Measurements from ENCODE around the gene STAG1.
"Not testable (repeated sequence)": the region's sequence is repeated elsewhere in the genome, so short reads cannot be mapped to it uniquely, and the experiment has no call there.

The STAG1 gene

DNA sequence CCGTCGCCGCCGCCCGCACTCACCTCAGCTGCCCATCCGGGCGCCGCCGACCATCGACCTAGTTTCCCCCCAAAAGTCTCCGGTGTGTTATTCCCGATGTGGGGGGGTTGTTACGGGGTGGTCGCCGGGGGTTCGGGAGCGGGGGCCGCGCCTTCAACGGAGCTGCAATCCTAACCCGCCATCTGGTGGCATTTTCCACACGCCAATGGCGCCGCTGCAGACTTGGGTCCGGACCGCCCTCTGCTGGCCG lies at the start of gene STAG1:
Gene STAG1, minus strand, starts transcription at position 207 of the 250 bp plus-strand sequence. CDS start 121,480 bp downstream, outside the sequence.
- H3K9me2 ChIP-seq (replicated peaks; ENCODE audit: low read depth, low read length) = no peaks in the 10 kb centered on the region
- H4K20me1 ChIP-seq (ENCODE audit: insufficient read depth, low read length, poor library complexity, severe bottlenecking) = no peaks in the 10 kb centered on the region
- H3K79me2 ChIP-seq (ENCODE audit: insufficient read depth, low read length) = peaks cover 56% of the 10 kb centered on the region
- H3K36me3 ChIP-seq (ENCODE audit: insufficient read depth, low read length) = no peaks in the 10 kb centered on the region
- peak within 1 kb of the TSS; percentile 87 for H3K4me3 ChIP-seq (ENCODE audit: low read length, poor library complexity, severe bottlenecking)
- TF ChIP-seq, protein P1, sequence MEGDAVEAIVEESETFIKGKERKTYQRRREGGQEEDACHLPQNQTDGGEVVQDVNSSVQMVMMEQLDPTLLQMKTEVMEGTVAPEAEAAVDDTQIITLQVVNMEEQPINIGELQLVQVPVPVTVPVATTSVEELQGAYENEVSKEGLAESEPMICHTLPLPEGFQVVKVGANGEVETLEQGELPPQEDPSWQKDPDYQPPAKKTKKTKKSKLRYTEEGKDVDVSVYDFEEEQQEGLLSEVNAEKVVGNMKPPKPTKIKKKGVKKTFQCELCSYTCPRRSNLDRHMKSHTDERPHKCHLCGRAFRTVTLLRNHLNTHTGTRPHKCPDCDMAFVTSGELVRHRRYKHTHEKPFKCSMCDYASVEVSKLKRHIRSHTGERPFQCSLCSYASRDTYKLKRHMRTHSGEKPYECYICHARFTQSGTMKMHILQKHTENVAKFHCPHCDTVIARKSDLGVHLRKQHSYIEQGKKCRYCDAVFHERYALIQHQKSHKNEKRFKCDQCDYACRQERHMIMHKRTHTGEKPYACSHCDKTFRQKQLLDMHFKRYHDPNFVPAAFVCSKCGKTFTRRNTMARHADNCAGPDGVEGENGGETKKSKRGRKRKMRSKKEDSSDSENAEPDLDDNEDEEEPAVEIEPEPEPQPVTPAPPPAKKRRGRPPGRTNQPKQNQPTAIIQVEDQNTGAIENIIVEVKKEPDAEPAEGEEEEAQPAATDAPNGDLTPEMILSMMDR (conservative IDR thresholded peaks at IDR 0.05; ENCODE audit: low read length) = peak; percentile 80
- no peak for TF ChIP-seq EZH2phosphoT487 (IDR thresholded peaks at IDR 0.05; ENCODE audit: borderline replicate concordance)
- H3K9ac ChIP-seq (ENCODE audit: low read depth, low read length, poor library complexity, severe bottlenecking) = peak within 1 kb of the TSS; percentile 96
- peaks cover 2% of the 10 kb centered on the region; the same call in 1 of the 2 replicates for H3F3A ChIP-seq (ENCODE audit: low read depth)
- no peaks in the 10 kb centered on the region for H3K27me3 ChIP-seq (ENCODE audit: insufficient read depth, low read length, poor library complexity, severe bottlenecking)
- no peaks in the 10 kb centered on the region for H3K9me3 ChIP-seq (ENCODE audit: insufficient read depth, low read depth, low read length)
- peak within 1 kb of the TSS; percentile 90 for H2AFZ ChIP-seq (ENCODE audit: low read length)
- H3K4me1 ChIP-seq (ENCODE audit: insufficient read depth, low read length, poor library complexity, severe bottlenecking) = peaks cover 46% of the 10 kb centered on the region
- peak within 1 kb of the TSS; percentile 89 for H3K4me2 ChIP-seq (ENCODE audit: low read depth, low read length, poor library complexity, severe bottlenecking)

GRCh38 chr3:136801146-136801545 lies 49.0 kb upstream of the STAG1 start:
- not testable (repeated sequence) for H3K4me1 ChIP-seq (ENCODE audit: insufficient read depth, low read length, poor library complexity, severe bottlenecking); H4K20me1 ChIP-seq (ENCODE audit: insufficient read depth, low read length, poor library complexity, severe bottlenecking); H3K9ac ChIP-seq (ENCODE audit: low read depth, low read length, poor library complexity, severe bottlenecking); H3K4me3 ChIP-seq (ENCODE audit: low read length, poor library complexity, severe bottlenecking); H2AFZ ChIP-seq (ENCODE audit: low read length); H3K27me3 ChIP-seq (ENCODE audit: insufficient read depth, low read length, poor library complexity, severe bottlenecking); H3K36me3 ChIP-seq (ENCODE audit: insufficient read depth, low read length); H3K4me2 ChIP-seq (ENCODE audit: low read depth, low read length, poor library complexity, severe bottlenecking); H3K9me3 ChIP-seq (ENCODE audit: insufficient read depth, low read depth, low read length); H3F3A ChIP-seq (ENCODE audit: low read depth); H3K79me2 ChIP-seq (ENCODE audit: insufficient read depth, low read length); H3K9me2 ChIP-seq (replicated peaks; ENCODE audit: low read depth, low read length)

GRCh38 chr3:136792556-136793330 lies 40.6 kb upstream of the STAG1 start:
- Histone ChIP-seq H3K9me3 (ENCODE audit: insufficient read depth, low read depth, low read length) (no peaks in the 10 kb centered on the region), H3K79me2 (ENCODE audit: insufficient read depth, low read length) (no peaks in the 10 kb centered on the region), H3K4me3 (ENCODE audit: low read length, poor library complexity, severe bottlenecking) (no peak overlapping the region), H3F3A (ENCODE audit: low read depth) (no peaks in the 10 kb centered on the region), H3K27me3 (ENCODE audit: insufficient read depth, low read length, poor library complexity, severe bottlenecking) (no peaks in the 10 kb centered on the region), H3K4me2 (ENCODE audit: low read depth, low read length, poor library complexity, severe bottlenecking) (no peak overlapping the region), H3K9me2 (replicated peaks; ENCODE audit: low read depth, low read length) (no peaks in the 10 kb centered on the region), H2AFZ (ENCODE audit: low read length) (no peak overlapping the region), H4K20me1 (ENCODE audit: insufficient read depth, low read length, poor library complexity, severe bottlenecking) (no peaks in the 10 kb centered on the region), H3K4me1 (ENCODE audit: insufficient read depth, low read length, poor library complexity, severe bottlenecking) (no peaks in the 10 kb centered on the region), H3K9ac (ENCODE audit: low read depth, low read length, poor library complexity, severe bottlenecking) (no peak overlapping the region), H3K36me3 (ENCODE audit: insufficient read depth, low read length) (no peaks in the 10 kb centered on the region)
- TF ChIP-seq, protein P1 (conservative IDR thresholded peaks at IDR 0.05; ENCODE audit: low read length) = no peak
- TF ChIP-seq EZH2phosphoT487 (IDR thresholded peaks at IDR 0.05; ENCODE audit: borderline replicate concordance) = no peak

DNA sequence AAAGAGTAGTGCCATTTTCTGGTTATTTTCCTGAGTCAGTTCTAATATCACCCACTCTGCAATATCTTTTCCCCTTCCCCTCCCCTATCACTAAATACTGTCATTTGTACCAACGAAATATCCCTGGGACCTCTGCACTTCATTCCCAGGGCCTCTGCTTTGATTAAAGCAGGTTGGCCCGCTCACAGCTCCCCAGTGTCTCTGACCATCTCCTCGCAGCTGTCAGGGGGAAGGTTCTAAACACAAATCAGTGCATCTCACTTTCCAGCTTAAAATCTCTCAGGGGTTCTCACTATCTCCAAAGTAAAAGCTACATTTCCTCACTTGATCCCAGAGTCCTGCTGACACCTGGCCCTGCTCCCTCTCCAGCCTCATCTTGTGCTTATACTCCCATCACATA lies 38.6 kb upstream of the STAG1 start:
- no peak overlapping the region for H3K4me2 ChIP-seq (ENCODE audit: low read depth, low read length, poor library complexity, severe bottlenecking)
- H3K27me3 ChIP-seq (ENCODE audit: insufficient read depth, low read length, poor library complexity, severe bottlenecking) = no peaks in the 10 kb centered on the region
- no peaks in the 10 kb centered on the region for H3K9me2 ChIP-seq (replicated peaks; ENCODE audit: low read depth, low read length)
- H3F3A ChIP-seq (ENCODE audit: low read depth) = no peaks in the 10 kb centered on the region
- no peaks in the 10 kb centered on the region for H4K20me1 ChIP-seq (ENCODE audit: insufficient read depth, low read length, poor library complexity, severe bottlenecking)
- H3K4me3 ChIP-seq (ENCODE audit: low read length, poor library complexity, severe bottlenecking) = no peak overlapping the region
- H3K36me3 ChIP-seq (ENCODE audit: insufficient read depth, low read length) = no peaks in the 10 kb centered on the region
- H2AFZ ChIP-seq (ENCODE audit: low read length) = no peak overlapping the region
- no peaks in the 10 kb centered on the region for H3K79me2 ChIP-seq (ENCODE audit: insufficient read depth, low read length)
- no peak overlapping the region for H3K9ac ChIP-seq (ENCODE audit: low read depth, low read length, poor library complexity, severe bottlenecking)
- H3K4me1 ChIP-seq (ENCODE audit: insufficient read depth, low read length, poor library complexity, severe bottlenecking) = peaks cover 13% of the 10 kb centered on the region
- no peak for TF ChIP-seq EZH2phosphoT487 (IDR thresholded peaks at IDR 0.05; ENCODE audit: borderline replicate concordance)
- TF ChIP-seq, protein P1 (conservative IDR thresholded peaks at IDR 0.05; ENCODE audit: low read length) = no peak
- no peaks in the 10 kb centered on the region for H3K9me3 ChIP-seq (ENCODE audit: insufficient read depth, low read depth, low read length)

Data from Loucy (cell line).